Spleen (tissue), 7 donors: ENCODE data around the gene FAM222A.

Source experiments
- CTCF ChIP-seq, 11 experiments: fragments of 200-600 bp in 7 of 11; fragments of 450-650 bp in 4 of 11; sonication (generic) in 4 of 11; IDR thresholded peaks in 8 of 11; conservative IDR thresholded peaks in 3 of 11; 1 replicate in 7 of 11; 2 replicates in 4 of 11; pipeline versions ENCODE4 v1.4.0 to v1.8.0; 2016 to 2021; ENCODE audit warnings: antibody characterized with exemption in 11 of 11, inconsistent platforms in 4 of 11, mild to moderate bottlenecking in 1 of 11
- POLR2A ChIP-seq, 3 donors: fragments of 450-650 bp; IDR thresholded peaks; one replicate each; pipeline ENCODE4 v1.5.1; 2017; ENCODE audit warnings: antibody characterized with exemption in 3 of 3, mild to moderate bottlenecking in 1 of 3
- donor health status: DM: no; HTN: no; CAD: no; lungs with moderate emphysema.
- donor health status: DM: no; HTN: no; CAD: no.
- donor health status: DM: no; HTN: no; CAD: no.

GRCh38 chr12:109757671-109758265 is 44.1 kb downstream of the FAM222A start:
- TF ChIP-seq CTCF (IDR thresholded peaks at IDR 0.05 in 8 of 11, conservative IDR thresholded peaks at IDR 0.05 in 3 of 11) (no peak), POLR2A (IDR thresholded peaks at IDR 0.05) (no peak)
